ENCODE results near the gene CYTH1.
A peak's percentile ranks its signal among the peaks of the same experiment; 100 is the strongest.
"Not testable (repeated sequence)": the region's sequence is repeated elsewhere in the genome, so short reads cannot be mapped to it uniquely, and the experiment has no call there.

The CYTH1 gene

GRCh38 chr17:78759203-78759968 lies 22.7 kb downstream of the CYTH1 start:
- peak; percentile 70 for DNase-seq

DNA sequence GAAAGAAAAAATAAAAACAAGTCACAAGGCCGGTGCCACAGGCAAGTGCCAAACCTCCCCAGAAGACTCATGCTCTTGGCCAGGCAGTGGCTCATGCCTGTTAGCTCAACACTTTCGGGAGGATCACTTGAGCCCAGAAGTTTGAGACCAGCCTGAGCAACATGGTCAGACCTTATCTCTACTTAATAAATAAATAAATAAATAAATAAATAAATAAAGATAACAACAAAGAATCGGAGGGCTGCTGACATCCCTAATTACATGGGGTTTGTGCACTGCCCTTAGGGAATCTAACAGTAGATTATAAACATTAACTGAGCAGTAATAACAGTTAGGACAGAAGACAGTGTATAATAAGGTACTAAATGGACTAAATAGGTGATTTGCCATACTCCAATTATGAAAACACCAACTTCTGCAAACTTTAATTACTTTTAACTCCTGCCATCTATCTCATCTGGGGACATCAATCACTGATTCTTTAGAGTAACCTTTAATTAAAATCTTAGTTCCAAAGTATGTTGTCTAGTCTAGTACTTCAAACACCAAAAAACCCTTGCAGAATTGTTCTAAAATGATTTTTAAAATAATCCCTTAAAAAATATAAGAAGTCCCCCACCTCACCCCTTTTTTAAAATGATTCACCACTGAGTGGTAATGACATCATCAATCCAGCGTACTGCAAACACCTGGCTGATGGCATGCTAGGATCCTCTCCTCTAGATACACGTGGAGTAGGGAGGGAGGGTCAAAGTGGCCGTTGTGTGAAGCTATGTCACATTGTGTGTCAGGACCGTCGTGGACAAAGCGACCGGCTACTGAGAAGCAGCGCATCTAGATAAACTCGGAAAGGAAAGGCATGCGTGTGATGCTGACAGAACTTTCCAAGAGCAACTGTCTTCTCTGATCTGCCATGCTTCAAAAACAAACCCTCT lies 28.5 kb downstream of the CYTH1 start:
- no peak for DNase-seq

DNA sequence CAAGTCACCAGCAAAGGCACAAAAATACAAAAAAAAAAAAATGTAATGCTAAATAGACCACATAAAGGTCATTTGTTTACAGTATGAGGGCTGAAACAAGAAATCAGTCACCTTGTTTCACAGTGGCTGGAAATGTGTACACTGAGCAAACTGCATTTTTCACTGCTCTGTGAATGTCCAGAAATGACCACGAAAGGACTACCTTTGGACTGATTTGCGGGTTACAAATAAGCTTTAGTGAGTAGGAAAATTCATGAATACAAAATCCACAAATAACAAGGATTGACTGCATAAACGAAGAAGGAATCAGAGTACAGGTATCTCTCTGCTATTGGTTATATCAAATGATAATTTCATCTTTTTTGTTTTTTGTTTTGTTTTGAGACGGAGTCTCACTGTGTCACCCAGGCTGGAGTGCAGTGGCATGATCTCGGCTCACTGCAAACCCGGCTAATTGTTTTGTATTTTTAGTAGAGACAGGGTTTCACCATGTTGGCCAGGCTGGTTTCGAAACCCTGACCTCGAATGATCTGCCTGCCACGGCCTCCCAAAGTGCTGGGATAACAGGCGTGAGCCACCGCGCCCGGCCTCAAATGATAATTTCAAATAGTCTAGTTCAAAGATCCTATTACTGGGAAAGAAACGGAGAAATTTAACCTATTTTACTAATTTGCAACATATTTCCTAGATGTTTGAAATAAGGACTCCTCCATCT lies 30.5 kb downstream of the CYTH1 start:
- no peak for DNase-seq

DNA sequence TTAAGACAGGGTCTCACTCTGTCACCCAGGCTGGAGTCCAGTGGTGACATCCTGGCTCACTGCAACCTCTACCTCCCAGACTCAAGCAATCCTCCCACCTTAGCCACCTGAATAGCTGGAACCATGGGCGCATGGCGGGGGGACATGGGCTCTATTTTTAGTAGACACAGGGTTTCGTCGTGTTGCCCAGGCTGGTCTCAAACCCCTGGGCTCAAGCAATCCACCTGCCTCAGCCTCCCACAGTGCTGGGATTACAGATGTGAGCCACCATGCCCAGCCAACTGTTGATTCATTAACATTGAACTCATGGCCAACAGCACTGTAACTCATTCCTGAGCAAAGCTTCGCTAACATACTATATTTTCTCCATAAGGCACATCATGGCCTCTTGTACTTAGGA lies 31.1 kb downstream of the CYTH1 start:
- not testable (repeated sequence) for DNase-seq

DNA sequence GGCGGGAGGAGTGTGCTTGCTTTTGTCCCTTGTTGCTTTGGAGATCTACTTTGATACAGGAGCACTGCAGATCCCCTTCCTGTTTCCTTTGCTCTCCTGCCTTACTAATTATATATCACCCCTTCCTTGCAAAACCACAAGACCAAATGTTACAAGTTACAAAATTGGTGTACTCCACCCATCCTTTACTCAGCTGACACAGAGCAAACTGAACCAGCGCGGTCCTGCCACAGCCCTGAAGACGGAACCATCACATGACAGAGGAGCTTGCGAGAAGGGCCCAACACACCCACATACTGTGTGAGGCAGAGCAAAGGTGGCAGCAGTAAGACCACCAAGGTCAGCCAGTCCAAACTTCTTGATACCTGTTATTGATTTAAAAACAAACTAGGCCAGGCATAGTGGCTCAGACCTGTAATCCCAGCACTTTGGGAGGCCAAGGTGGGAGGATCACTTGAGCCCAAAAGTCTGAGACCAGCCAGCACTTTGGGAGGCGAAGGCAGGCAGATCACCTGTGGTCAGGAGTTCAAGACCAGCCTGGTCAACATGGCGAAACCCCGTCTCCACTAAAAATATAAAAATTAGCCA lies 33.2 kb downstream of the CYTH1 start:
- peak; percentile 92 for DNase-seq

- DNase-seq: peak; percentile 57
Measured at GRCh38 chr17:78748048-78748729, 33.9 kb downstream of the CYTH1 start.

- DNase-seq: no peak
Measured at GRCh38 chr17:78747488-78747887, 34.6 kb downstream of the CYTH1 start.

DNA sequence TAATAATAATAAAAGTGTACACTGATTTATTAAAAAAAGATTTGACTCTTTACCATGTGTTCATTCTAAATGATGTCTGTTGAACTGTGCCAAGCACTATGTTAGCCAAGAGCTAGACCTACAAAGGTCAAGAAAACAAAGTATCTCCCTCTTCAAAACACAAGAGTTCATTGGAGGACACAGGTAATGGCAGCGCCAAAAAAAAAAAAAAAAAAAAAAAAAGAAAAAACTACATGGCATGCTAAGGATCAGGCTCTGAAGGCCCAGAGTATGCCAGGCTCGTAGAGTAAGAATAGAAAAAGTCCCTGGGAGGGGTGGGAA lies 35.2 kb downstream of the CYTH1 start:
- no peak for DNase-seq

DNA sequence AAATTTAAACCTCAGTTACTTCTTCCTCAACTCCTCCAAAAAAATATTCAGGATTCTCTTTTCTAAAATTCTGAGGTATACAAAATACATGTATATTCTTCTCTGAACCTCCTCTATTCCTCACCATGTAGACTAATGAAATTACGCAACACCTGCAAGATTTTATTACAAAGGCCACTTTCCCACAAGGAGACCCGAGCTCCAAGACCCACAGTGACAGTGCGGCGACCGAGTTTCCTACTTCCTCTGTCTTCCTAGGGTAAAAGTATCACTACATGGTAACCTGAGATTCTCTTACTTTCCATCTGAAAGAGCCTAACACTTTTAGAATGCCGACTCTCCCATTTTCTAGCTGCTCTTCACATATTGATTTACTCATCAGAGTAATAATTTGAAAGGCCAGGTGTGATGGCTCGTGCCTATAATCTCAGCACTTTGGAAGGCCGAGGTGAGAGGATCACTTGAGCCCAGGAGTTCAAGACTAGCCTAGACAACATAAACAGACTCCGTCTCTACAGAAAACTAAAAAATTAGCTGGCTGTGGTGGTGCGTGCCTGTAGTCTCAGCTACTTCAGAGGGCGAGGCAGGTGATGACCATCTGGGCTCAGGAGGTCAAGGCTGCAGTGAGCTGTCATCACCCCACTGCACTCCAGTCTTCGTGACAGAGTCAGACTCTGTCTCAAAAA lies 35.7 kb downstream of the CYTH1 start:
- peak; percentile 64 for DNase-seq

GRCh38 chr17:78745407-78746088 lies 36.5 kb downstream of the CYTH1 start:
- peak; percentile 58 for DNase-seq

GRCh38 chr17:78742901-78743300 lies 39.2 kb downstream of the CYTH1 start:
- no peak for DNase-seq

DNA sequence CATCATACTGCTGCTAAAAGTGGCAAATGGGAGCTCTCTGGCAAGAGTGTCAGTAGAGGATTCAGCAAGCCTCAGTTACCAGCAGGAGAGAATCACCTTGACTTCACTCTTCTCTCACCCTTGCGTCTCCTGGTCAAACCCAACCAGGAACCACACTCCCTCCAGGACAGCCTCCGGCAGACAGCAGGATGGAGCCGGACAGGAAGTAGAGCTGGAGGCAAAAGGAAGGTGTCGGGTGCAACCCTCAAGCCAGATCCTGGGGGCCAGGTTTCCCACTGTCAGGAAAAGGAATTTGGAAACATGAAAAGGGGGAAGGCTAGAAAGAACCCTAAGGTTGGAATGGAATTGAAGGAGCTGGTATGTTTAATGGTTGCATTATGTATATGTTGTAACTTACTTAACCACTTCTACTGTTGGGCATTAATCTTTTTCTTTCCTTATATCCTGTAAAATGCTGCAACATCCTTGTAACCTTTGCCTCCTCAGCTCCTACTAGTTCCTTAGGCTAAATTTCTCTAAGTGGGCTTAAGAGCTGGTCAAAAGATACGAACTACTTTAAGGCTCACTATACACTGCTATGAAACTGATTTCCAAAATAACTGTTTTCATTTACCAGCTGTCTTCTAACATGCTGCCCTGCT lies 40.3 kb downstream of the CYTH1 start:
- no peak for DNase-seq

GRCh38 chr17:78739331-78739931 lies 42.6 kb downstream of the CYTH1 start:
- DNase-seq: no peak

DNA sequence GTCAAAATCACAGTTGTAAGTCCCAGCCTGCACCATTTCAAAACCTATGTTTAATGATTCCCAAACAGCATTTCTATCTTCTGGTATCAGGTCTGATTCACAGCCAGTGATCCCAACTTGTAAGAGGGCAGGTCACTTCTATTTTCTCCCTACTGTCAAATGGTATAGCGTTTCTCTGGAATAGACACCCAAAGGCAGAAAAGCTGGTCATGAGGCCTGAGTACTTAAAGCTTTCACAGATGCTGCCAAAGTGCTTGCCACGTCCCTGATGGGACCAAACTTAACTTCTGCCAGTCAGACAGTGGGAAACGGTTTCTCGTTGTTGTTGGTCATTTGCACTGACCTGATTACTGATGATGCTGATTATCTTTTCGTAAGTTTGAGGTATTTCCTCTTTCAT lies 43.4 kb downstream of the CYTH1 start:
- DNase-seq: no peak

- no peak for DNase-seq
Measured at GRCh38 chr17:78738278-78738677, 43.8 kb downstream of the CYTH1 start.

GRCh38 chr17:78737332-78737731 lies 44.7 kb downstream of the CYTH1 start:
- DNase-seq: peak; percentile 90

DNA sequence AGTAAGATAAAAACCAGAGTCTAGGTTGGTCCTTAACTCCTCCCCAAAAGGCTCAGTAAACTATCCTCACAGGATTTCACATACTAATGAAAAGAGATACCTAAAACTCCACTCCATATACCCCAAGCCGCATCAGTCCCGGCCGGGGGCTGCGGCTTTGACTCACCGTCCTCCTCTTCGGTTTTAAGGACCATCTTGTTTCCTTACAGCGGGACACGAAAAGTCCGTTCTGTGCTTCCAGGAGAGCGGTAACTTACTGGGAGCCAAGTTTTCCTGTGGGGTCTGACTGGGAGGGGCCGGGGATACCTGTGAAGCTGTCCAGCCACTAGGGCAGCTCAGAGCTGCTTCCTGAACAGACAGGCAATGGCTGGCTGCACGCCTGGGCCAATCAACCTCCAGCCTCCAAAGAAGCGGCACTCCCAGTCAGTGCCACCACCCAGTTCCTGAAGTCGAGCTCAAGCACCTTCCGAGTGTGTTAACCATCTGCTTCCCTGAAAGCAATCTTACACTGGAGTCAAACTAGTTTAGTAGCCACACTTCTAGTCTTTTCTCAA lies 45.5 kb downstream of the CYTH1 start:
- peak; percentile 86 for DNase-seq

DNA sequence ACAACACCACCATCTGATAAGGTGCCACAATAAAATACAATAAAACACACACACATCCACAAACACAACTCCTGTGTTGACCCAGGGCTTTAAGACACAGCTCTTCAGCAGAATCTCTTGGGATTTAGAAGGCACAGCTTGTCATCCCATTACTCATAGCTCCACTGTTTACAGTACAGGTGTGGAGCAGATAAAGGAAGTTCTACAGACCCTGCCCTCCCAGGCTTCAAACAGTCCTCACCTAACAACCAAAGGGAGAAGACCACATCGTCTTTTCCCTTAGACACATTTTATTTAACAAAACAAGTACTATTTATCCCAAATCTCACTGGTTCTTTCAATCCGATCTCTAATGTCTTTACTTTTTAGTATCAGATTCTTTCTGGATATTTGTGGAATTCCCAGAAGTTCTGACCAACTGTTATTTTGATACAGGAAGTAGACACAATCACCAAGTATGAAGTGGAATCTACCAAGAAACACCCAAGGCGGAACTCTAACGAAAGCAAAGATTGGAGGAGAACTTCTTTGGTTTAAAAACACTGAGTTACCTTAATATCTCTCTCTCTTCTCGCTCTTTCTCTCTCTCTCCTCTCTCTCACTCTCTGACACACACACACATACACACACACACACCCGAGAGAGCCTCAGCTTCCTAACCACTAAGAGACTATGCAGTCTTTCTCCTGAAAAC lies 46.1 kb downstream of the CYTH1 start:
- DNase-seq: peak; percentile 75
